Neural cell (in vitro differentiated cells): Measurements from ENCODE around the gene VPS13D. TPM values are rescaled to one million over a fixed set of nuclear protein-coding genes. Genes with fewer than 3 reads are reported as not detected.

ENCODE experiments used
- H2AFZ ChIP-seq: fragments of 200-600, 300-800 bp; sonication (generic), shearing (Covaris generic); 2 replicates; pipeline ENCODE4 v1.6.0; 2014; ENCODE audit warnings: low read depth, mild to moderate bottlenecking, antibody characterized with exemption, low read length, moderate library complexity
- H3F3A ChIP-seq: fragments of 200-600 bp; shearing (Covaris generic); 2 replicates; pipeline ENCODE4 v1.6.1; 2016; ENCODE audit warnings: mild to moderate bottlenecking, moderate library complexity, mixed read lengths, antibody characterized with exemption, low read length; ENCODE audit not compliant: insufficient read depth, poor library complexity, severe bottlenecking
- H3K27ac ChIP-seq: fragments of 200-600, 300-800 bp; sonication (generic), shearing (Covaris generic); 2 replicates; pipeline ENCODE4 v1.5.1; 2014; ENCODE audit warnings: mild to moderate bottlenecking, low read length, moderate library complexity
- H3K27me3 ChIP-seq: fragments of 300-800, 200-600 bp; sonication (generic), shearing (Covaris generic); 2 replicates; pipeline ENCODE4 v1.6.0; 2014; ENCODE audit warnings: mild to moderate bottlenecking, low read depth, low read length, moderate library complexity; ENCODE audit not compliant: insufficient read depth
- H3K36me3 ChIP-seq: fragments of 300-800, 200-600 bp; sonication (generic), shearing (Covaris generic); 2 replicates; pipeline ENCODE4 v1.5.1; 2014; ENCODE audit warnings: mild to moderate bottlenecking, antibody characterized with exemption, low read length, moderate library complexity; ENCODE audit not compliant: insufficient read depth
- H3K4me2 ChIP-seq: fragments of 300-800, 200-600 bp; sonication (generic), shearing (Covaris generic); 2 replicates; pipeline ENCODE4 v1.6.0; 2014; ENCODE audit warnings: mild to moderate bottlenecking, low read length
- H3K4me3 ChIP-seq: fragments of 300-800, 200-600 bp; sonication (generic), shearing (Covaris generic); 2 replicates; pipeline ENCODE4 v1.5.1; 2014; ENCODE audit warnings: mild to moderate bottlenecking, low read length, moderate library complexity
- H3K79me2 ChIP-seq: fragments of 200-600 bp; shearing (Covaris generic); replicated peaks from 2 replicates; pipeline ENCODE4 v1.6.0; 2014; ENCODE audit warnings: mild to moderate bottlenecking, low read length, moderate library complexity; ENCODE audit not compliant: insufficient read depth
- H3K9ac ChIP-seq: fragments of 300-800, 200-600 bp; sonication (generic), shearing (Covaris generic); 2 replicates; pipeline ENCODE4 v1.6.1; 2016; ENCODE audit warnings: mild to moderate bottlenecking, low read length, mixed read lengths
- H3K9me2 ChIP-seq: fragments of 200-600 bp; shearing (Covaris generic); 2 replicates; pipeline ENCODE4 v1.6.1; 2016; ENCODE audit warnings: mild to moderate bottlenecking, low read length, mixed read lengths; ENCODE audit not compliant: insufficient read depth
- H3K9me3 ChIP-seq: fragments of 200-600, 300-800 bp; sonication (generic), shearing (Covaris generic); 2 replicates; pipeline ENCODE4 v1.6.1; 2016; ENCODE audit warnings: mild to moderate bottlenecking, mixed run types, low read length, moderate library complexity, mixed read lengths
- H4K20me1 ChIP-seq: fragments of 200-600 bp; shearing (Covaris generic); 2 replicates; pipeline ENCODE4 v1.6.1; 2016; ENCODE audit warnings: mild to moderate bottlenecking, mixed run types; ENCODE audit not compliant: insufficient read depth
- EP300 ChIP-seq: fragments of 450-650 bp; conservative IDR thresholded peaks from 2 replicates; pipeline ENCODE4 v1.6.1; 2014; ENCODE audit warnings: antibody characterized with exemption, mild to moderate bottlenecking, moderate library complexity; ENCODE audit not compliant: poor library complexity, severe bottlenecking
- EZH2 ChIP-seq: fragments of 200-600, 300-800 bp; shearing (Covaris generic), sonication (generic); IDR thresholded peaks from 2 replicates; pipeline ENCODE4 v1.6.1; 2014; ENCODE audit warnings: antibody characterized with exemption, low read length, borderline replicate concordance, mild to moderate bottlenecking; ENCODE audit not compliant: insufficient read depth, poor library complexity, severe bottlenecking
- MXI1 ChIP-seq: fragments of 450-650 bp; conservative IDR thresholded peaks from 2 replicates; pipeline ENCODE4 v1.6.1; 2014; ENCODE audit warnings: antibody characterized with exemption, mild to moderate bottlenecking; ENCODE audit not compliant: poor library complexity, severe bottlenecking
- POLR2AphosphoS5 ChIP-seq: IDR thresholded peaks from 2 replicates; pipeline ENCODE4 v1.6.1; 2012
- RAD21 ChIP-seq: fragments of 450-650 bp; conservative IDR thresholded peaks from 2 replicates; pipeline ENCODE4 v1.6.1; 2014; ENCODE audit warnings: antibody characterized with exemption, mild to moderate bottlenecking, moderate library complexity
- SMC3 ChIP-seq: fragments of 450-650 bp; conservative IDR thresholded peaks from 2 replicates; pipeline ENCODE4 v1.6.1; 2014; ENCODE audit warnings: antibody characterized with exemption, mild to moderate bottlenecking, moderate library complexity; ENCODE audit not compliant: poor library complexity
- TAF1 ChIP-seq: IDR thresholded peaks from 2 replicates; pipeline ENCODE4 v1.6.1; 2012; ENCODE audit warnings: low read depth
- polyA plus RNA-seq: library from polyadenylated mRNA; depleted of rRNA; stranded (reverse); fragments of >200 nt; gene quantifications from 2 replicates; pipeline ENCODE4 v1.2.3, GENCODE V29; 2014
- TF ChIP-seq, protein P1 (sequence below): IDR thresholded peaks from 2 replicates; pipeline ENCODE4 v1.6.1; 2012; ENCODE audit warnings: borderline replicate concordance
- TF ChIP-seq, protein P2 (sequence below): fragments of 450-650 bp; IDR thresholded peaks from 2 replicates; pipeline ENCODE4 v1.5.1; 2014; ENCODE audit warnings: antibody characterized with exemption, mild to moderate bottlenecking, moderate library complexity; ENCODE audit not compliant: poor library complexity, severe bottlenecking

The VPS13D gene
- polyA plus RNA-seq, 1 donor from 2014 or later: 24.5 TPM

DNA sequence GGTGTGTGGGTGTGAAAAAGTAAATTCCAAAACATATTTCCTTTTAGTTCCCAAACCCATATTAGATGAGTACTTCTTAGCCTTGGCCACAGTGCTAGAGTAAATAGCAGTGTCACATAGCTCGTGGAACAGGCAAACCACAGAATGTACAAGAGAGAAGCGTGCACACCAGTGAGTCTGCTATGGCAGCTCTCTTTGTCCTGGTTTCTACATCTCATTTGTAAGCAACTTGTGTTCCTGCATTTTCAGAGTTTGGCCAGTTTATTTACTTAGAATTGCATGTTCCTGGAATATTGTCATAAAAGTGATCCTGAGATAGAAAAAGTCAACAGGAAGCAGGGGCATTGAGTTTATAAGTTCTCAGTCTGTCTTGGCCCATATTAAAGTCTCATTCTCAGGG lies 246.1 kb downstream of the VPS13D start:
- H3F3A ChIP-seq: no peaks in the 10 kb centered on the region
- no peaks in the 10 kb centered on the region for H4K20me1 ChIP-seq
- no peak overlapping the region for H3K27ac ChIP-seq

GRCh38 chr1:12477314-12477713 lies 247.5 kb downstream of the VPS13D start:
- H3K9ac ChIP-seq: no peak overlapping the region
- no peak overlapping the region for H3K27ac ChIP-seq

More for the DNA sequence above, 246.1 kb downstream of the VPS13D start:
- TF ChIP-seq EP300 (no peak), SMC3 (no peak)
- no peaks in the 10 kb centered on the region for H3K79me2 ChIP-seq
- H2AFZ ChIP-seq: no peak overlapping the region
- H3K9me2 ChIP-seq: no peaks in the 10 kb centered on the region
- H3K4me2 ChIP-seq: no peak overlapping the region
- H3K9me3 ChIP-seq: no peaks in the 10 kb centered on the region
- H3K36me3 ChIP-seq: no peaks in the 10 kb centered on the region
- no peaks in the 10 kb centered on the region for H3K27me3 ChIP-seq
- H3K9ac ChIP-seq: no peak overlapping the region
- H3K4me3 ChIP-seq: no peak overlapping the region

More at GRCh38 chr1:12477314-12477713, 247.5 kb downstream of the VPS13D start:
- Histone ChIP-seq H3K27me3 (no peaks in the 10 kb centered on the region), H4K20me1 (no peaks in the 10 kb centered on the region), H3F3A (no peaks in the 10 kb centered on the region), H3K9me3 (no peaks in the 10 kb centered on the region), H3K4me3 (no peak overlapping the region), H2AFZ (no peak overlapping the region), H3K9me2 (no peaks in the 10 kb centered on the region), H3K4me2 (no peak overlapping the region), H3K79me2 (no peaks in the 10 kb centered on the region), H3K36me3 (no peaks in the 10 kb centered on the region)
- TF ChIP-seq EP300 (no peak), RAD21 (no peak), POLR2AphosphoS5 (no peak), SMC3 (no peak), TAF1 (no peak), EZH2 (no peak), MXI1 (no peak)
- TF ChIP-seq, protein P1, sequence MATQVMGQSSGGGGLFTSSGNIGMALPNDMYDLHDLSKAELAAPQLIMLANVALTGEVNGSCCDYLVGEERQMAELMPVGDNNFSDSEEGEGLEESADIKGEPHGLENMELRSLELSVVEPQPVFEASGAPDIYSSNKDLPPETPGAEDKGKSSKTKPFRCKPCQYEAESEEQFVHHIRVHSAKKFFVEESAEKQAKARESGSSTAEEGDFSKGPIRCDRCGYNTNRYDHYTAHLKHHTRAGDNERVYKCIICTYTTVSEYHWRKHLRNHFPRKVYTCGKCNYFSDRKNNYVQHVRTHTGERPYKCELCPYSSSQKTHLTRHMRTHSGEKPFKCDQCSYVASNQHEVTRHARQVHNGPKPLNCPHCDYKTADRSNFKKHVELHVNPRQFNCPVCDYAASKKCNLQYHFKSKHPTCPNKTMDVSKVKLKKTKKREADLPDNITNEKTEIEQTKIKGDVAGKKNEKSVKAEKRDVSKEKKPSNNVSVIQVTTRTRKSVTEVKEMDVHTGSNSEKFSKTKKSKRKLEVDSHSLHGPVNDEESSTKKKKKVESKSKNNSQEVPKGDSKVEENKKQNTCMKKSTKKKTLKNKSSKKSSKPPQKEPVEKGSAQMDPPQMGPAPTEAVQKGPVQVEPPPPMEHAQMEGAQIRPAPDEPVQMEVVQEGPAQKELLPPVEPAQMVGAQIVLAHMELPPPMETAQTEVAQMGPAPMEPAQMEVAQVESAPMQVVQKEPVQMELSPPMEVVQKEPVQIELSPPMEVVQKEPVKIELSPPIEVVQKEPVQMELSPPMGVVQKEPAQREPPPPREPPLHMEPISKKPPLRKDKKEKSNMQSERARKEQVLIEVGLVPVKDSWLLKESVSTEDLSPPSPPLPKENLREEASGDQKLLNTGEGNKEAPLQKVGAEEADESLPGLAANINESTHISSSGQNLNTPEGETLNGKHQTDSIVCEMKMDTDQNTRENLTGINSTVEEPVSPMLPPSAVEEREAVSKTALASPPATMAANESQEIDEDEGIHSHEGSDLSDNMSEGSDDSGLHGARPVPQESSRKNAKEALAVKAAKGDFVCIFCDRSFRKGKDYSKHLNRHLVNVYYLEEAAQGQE: no peak
- TF ChIP-seq, protein P2, sequence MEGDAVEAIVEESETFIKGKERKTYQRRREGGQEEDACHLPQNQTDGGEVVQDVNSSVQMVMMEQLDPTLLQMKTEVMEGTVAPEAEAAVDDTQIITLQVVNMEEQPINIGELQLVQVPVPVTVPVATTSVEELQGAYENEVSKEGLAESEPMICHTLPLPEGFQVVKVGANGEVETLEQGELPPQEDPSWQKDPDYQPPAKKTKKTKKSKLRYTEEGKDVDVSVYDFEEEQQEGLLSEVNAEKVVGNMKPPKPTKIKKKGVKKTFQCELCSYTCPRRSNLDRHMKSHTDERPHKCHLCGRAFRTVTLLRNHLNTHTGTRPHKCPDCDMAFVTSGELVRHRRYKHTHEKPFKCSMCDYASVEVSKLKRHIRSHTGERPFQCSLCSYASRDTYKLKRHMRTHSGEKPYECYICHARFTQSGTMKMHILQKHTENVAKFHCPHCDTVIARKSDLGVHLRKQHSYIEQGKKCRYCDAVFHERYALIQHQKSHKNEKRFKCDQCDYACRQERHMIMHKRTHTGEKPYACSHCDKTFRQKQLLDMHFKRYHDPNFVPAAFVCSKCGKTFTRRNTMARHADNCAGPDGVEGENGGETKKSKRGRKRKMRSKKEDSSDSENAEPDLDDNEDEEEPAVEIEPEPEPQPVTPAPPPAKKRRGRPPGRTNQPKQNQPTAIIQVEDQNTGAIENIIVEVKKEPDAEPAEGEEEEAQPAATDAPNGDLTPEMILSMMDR: no peak
